GM12878 (cell line): ENCODE measurements around the gene CAPS.

Experiments used
- CREB1 ChIP-seq: IDR thresholded peaks from 2 replicates; pipeline ENCODE4 v1.6.1; 2012; ENCODE audit warnings: low read depth, mild to moderate bottlenecking, inconsistent platforms
- CTCF ChIP-seq, 3 experiments: IDR thresholded peaks in 2 of 3; conservative IDR thresholded peaks in 1 of 3; 2 replicates each; pipeline ENCODE4 v1.5.1; 2011; ENCODE audit warnings: low read depth in 3 of 3, low read length in 3 of 3, mild to moderate bottlenecking in 3 of 3, control low read depth in 2 of 3, moderate library complexity in 2 of 3, inconsistent platforms in 1 of 3, mixed read lengths in 1 of 3; ENCODE audit not compliant: control insufficient read depth in 2 of 3, insufficient read depth in 1 of 3; ENCODE audit errors: extremely low read depth in 1 of 3
- FOXM1 ChIP-seq: IDR thresholded peaks from 2 replicates; pipeline ENCODE4 v1.6.1; 2012; ENCODE audit warnings: low read depth, mild to moderate bottlenecking, inconsistent platforms, low read length, moderate library complexity
- IKZF1 ChIP-seq: fragments of 450-650 bp; conservative IDR thresholded peaks from 2 replicates; pipeline ENCODE4 v1.6.1; 2017; ENCODE audit warnings: antibody characterized with exemption, mild to moderate bottlenecking
- NRF1 ChIP-seq: conservative IDR thresholded peaks from 2 replicates; pipeline ENCODE4 v1.6.1; 2011; ENCODE audit warnings: mild to moderate bottlenecking, low read depth, low read length, improper control_type of control experiment
- POLR2A ChIP-seq: IDR thresholded peaks from 2 replicates; pipeline ENCODE4 v1.6.1; 2011; ENCODE audit warnings: low read depth, mild to moderate bottlenecking, low read length
- ZNF274 ChIP-seq: IDR thresholded peaks from one replicate; pipeline ENCODE4 v1.8.0; 2011; ENCODE audit not compliant: insufficient read length, insufficient read depth
- TF ChIP-seq, protein P1 (sequence below): fragments of 450-650 bp; IDR thresholded peaks from 2 replicates; pipeline ENCODE4 v1.6.1; 2017; ENCODE audit warnings: mild to moderate bottlenecking, moderate library complexity
- TF ChIP-seq, protein P2 (sequence below): IDR thresholded peaks from 2 replicates; pipeline ENCODE4 v1.6.1; 2012; ENCODE audit warnings: mild to moderate bottlenecking, low read depth, low read length

GRCh38 chr19:5914946-5915781 is 1.1 kb downstream of the CAPS start:
- TF ChIP-seq CREB1 = no peak
- TF ChIP-seq POLR2A = peak; percentile 42; the same call in 1 of the 2 replicates
- no peak for TF ChIP-seq IKZF1
- no peak for TF ChIP-seq NRF1
- TF ChIP-seq CTCF (IDR thresholded peaks at IDR 0.05 in 2 of 3, conservative IDR thresholded peaks at IDR 0.05 in 1 of 3; ENCODE audit: control insufficient read depth in 2 of 3, extremely low read depth in 1 of 3, insufficient read depth in 1 of 3, low read depth in 3 of 3, low read length in 3 of 3) = no peak
- no peak for TF ChIP-seq FOXM1
- TF ChIP-seq ZNF274 = no peak
- TF ChIP-seq, protein P1, sequence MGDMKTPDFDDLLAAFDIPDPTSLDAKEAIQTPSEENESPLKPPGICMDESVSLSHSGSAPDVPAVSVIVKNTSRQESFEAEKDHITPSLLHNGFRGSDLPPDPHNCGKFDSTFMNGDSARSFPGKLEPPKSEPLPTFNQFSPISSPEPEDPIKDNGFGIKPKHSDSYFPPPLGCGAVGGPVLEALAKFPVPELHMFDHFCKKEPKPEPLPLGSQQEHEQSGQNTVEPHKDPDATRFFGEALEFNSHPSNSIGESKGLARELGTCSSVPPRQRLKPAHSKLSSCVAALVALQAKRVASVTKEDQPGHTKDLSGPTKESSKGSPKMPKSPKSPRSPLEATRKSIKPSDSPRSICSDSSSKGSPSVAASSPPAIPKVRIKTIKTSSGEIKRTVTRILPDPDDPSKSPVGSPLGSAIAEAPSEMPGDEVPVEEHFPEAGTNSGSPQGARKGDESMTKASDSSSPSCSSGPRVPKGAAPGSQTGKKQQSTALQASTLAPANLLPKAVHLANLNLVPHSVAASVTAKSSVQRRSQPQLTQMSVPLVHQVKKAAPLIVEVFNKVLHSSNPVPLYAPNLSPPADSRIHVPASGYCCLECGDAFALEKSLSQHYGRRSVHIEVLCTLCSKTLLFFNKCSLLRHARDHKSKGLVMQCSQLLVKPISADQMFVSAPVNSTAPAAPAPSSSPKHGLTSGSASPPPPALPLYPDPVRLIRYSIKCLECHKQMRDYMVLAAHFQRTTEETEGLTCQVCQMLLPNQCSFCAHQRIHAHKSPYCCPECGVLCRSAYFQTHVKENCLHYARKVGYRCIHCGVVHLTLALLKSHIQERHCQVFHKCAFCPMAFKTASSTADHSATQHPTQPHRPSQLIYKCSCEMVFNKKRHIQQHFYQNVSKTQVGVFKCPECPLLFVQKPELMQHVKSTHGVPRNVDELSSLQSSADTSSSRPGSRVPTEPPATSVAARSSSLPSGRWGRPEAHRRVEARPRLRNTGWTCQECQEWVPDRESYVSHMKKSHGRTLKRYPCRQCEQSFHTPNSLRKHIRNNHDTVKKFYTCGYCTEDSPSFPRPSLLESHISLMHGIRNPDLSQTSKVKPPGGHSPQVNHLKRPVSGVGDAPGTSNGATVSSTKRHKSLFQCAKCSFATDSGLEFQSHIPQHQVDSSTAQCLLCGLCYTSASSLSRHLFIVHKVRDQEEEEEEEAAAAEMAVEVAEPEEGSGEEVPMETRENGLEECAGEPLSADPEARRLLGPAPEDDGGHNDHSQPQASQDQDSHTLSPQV = no peak
- TF ChIP-seq, protein P2, sequence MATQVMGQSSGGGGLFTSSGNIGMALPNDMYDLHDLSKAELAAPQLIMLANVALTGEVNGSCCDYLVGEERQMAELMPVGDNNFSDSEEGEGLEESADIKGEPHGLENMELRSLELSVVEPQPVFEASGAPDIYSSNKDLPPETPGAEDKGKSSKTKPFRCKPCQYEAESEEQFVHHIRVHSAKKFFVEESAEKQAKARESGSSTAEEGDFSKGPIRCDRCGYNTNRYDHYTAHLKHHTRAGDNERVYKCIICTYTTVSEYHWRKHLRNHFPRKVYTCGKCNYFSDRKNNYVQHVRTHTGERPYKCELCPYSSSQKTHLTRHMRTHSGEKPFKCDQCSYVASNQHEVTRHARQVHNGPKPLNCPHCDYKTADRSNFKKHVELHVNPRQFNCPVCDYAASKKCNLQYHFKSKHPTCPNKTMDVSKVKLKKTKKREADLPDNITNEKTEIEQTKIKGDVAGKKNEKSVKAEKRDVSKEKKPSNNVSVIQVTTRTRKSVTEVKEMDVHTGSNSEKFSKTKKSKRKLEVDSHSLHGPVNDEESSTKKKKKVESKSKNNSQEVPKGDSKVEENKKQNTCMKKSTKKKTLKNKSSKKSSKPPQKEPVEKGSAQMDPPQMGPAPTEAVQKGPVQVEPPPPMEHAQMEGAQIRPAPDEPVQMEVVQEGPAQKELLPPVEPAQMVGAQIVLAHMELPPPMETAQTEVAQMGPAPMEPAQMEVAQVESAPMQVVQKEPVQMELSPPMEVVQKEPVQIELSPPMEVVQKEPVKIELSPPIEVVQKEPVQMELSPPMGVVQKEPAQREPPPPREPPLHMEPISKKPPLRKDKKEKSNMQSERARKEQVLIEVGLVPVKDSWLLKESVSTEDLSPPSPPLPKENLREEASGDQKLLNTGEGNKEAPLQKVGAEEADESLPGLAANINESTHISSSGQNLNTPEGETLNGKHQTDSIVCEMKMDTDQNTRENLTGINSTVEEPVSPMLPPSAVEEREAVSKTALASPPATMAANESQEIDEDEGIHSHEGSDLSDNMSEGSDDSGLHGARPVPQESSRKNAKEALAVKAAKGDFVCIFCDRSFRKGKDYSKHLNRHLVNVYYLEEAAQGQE = no peak
